Stimulated activated CD4-positive, alpha-beta T cell treated with anti-CD3 and anti-CD28 coated beads, Interleukin-12 subunit alpha, Interleukin-12 subunit beta, amount 100 ng/mL, for 24 hours (primary cell): Measurements from ENCODE around the gene PLPP3.
"Not testable (repeated sequence)": the region's sequence is repeated elsewhere in the genome, so short reads cannot be mapped to it uniquely, and the experiment has no call there.

Experiments
- DNase-seq, 2 experiments: peaks; one replicate each; pipeline ENCODE4 v3.0.0-alpha.2; 2020; ENCODE audit warnings: low read depth in 2 of 2

Gene PLPP3

DNA sequence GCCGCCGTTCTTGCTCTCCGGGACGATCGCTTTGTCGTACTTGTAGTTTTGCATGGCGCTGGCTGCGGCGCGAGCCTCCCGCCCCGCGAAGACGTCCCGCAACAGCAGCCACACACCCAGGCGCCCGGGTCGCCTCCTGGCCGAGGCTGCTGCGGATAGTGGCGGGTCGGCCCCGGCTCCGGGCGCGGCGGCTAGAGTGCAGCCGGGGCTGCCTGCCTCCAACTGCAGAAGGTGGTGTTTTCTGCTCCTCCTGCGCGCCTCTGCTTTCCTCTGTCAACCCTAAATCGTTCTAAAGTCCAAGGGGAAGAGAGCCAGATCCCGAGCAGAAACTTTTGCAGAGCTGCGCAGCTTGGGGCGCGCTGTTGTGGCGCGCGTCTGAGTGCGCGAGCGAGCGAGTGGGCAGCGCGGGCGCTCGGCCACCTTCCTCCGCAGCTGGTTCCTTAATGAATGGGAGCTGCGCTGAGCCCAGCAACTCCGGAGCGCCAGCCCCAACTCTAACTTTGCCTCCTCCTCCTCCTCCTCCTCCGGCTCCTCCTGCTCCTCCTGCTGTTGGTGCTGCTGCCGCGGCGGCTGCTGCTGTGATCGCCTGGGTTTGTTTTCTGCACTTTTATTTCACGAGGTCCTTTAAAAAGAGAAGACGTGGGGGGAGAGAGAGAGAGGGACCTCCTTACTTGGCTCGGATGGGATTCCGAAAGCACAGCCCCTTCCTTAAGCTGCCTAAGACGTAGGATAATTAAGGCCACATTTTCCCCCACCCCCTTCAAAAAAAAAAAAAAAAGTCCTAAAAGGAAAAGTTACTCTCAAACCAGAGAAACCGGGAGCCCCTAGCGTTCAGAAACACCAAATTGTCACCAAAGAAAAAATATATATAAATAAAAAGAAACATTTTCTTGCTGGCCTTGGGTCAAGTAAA, at the start of gene PLPP3:
TSS of gene PLPP3 (minus strand) at position 601 of the 913 bp plus-strand sequence. CDS start at position 54, 547 bp downstream.
- DNase-seq = no peak

DNA sequence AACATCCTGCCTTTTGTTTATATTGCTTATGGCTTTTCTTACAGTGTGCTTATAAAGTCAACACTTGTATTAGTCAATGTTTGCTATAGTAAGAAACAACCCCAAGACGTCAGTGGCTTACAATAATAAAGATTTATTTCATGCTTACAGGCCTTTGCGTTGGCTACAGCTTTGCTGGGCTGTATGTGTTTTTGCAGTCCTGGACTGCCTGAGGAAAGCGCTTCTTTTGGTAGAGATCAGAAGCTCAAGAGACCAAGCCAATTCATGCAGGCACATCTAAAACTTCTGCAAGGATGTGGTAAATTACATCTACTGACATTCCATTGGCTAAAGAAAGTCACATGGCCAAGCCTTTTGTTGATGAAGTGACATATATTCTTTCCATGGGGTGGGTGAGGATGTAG, 48.3 kb upstream of the PLPP3 start:
- no peak for DNase-seq

DNA sequence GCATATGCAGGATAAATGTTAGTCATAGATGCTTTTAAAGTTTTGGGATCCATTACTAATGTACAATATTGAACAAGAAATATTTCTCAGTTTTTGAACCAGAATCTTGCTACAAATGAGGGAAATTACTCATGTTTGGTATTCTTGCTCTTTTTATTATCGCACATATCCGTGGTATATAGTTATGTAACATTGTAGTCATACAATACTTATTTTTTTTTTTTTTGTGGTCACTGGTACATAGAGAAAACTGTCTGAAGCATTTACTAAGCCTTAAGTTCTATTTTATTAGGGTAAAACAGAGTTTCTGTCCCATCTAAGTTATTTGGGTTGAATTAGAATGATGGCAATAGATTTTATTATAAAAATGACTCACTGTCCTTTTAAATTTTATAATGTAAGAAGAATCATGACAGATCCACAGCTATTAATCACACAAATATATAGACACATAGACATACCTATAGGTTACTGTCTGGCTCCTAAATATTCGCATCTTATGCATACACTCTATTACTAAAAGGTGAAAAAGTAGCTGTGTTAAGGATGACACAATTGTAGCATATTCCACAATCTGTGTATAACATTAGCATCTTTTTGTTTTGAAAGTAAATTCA, 47.8 kb upstream of the PLPP3 start:
- no peak for DNase-seq

DNA sequence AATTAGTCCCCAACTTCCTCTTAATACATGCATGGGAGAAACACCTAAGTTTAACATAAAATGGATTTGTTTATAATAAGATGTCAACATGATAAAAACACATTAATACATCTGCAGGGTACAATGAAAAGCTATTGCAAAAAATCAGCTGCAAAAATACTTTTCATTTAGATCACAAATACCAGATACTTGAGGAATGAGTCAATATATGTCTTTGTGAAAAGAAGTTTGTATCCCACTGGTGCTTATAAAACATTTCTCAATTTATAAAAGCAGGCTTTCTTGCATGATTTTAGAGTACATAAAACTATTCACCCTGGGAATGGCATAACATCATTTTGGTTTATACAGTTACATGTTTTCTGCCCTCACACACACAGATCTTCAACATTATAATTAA, 47.2 kb upstream of the PLPP3 start:
- DNase-seq = no peak

DNA sequence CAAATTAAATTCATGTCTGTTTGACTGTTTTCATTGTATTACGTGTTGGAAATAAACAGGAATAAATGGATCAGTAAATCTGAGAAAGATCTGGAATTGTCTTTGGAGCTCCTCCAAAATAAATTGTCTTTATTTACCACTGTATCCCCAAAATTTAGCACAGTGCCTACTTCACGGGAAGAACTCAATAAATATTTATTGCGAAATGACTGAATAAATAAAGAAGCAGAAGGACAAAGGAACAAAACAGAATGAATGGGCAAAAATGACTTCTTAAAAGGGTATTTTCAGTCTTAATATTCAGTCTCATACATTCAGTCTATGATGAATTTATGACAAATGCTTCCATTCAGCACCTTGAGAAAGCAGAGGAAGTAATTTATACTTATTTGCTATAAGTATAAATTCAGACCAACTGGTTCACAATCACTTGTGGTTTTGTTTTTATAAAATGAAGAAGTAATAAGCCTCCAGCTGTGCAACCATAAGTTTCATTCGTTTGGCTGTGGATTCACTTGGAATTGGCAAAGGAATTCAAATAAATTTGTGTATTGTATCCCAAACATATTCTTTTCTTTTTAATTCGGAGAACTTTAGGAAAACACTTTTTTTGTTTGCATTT, 46.6 kb upstream of the PLPP3 start:
- no peak for DNase-seq

DNA sequence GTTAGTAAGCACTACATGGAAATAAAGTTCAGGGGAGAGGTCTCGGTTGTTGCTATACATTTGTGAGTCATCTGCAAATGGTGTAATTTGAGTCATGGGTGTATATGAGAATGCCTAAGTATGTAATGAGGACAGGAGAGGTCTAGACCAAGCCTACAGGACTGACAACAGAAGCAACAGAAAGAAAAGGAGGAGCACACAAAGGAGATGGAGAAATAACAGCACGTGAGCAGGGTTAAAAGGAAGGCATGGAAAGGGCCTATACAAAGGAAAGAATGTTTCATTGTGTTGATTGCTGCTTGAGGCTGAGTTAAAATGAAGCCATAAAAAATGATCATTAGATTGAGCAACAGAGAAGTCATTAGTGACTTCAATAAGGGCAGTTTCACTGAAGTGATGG, 37.8 kb upstream of the PLPP3 start:
- no peak for DNase-seq

DNA sequence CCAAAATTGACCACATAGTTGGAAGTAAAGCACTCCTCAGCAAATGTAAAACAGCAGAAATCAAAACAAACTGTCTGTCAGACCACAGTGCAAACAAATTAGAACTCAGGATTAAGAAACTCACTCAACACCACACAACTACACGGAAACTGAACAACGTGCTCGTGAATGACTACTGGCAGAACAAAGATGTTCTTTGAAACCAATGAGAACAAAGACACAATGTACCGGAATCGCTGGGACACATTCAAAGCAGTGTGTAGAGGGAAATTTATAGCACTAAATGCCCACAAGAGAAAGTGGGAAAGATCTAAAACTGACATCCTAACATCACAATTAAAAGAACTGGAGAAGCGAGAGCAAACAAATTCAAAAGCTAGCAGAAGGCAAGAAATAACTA, 31.4 kb upstream of the PLPP3 start:
- DNase-seq = not testable (repeated sequence)

DNA sequence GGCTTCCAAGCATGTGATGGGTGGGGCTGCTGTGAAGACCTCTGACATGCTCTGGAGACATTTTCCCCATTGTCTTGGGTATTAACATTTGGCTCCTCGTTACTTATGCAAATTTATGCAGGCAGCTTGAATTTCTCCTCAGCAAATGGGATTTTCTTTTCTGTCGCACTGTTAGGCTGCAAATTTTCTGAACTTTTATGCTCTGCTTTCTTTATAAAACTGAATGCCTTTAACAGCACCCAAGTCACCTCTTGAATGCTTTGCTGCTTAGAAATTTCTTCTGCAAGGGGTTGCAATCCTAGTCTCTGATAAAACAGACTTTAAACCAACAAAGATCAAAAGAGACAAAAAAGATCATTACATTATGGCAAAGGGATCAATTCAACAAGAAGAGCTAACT, 30.7 kb upstream of the PLPP3 start:
- not testable (repeated sequence) for DNase-seq

DNA sequence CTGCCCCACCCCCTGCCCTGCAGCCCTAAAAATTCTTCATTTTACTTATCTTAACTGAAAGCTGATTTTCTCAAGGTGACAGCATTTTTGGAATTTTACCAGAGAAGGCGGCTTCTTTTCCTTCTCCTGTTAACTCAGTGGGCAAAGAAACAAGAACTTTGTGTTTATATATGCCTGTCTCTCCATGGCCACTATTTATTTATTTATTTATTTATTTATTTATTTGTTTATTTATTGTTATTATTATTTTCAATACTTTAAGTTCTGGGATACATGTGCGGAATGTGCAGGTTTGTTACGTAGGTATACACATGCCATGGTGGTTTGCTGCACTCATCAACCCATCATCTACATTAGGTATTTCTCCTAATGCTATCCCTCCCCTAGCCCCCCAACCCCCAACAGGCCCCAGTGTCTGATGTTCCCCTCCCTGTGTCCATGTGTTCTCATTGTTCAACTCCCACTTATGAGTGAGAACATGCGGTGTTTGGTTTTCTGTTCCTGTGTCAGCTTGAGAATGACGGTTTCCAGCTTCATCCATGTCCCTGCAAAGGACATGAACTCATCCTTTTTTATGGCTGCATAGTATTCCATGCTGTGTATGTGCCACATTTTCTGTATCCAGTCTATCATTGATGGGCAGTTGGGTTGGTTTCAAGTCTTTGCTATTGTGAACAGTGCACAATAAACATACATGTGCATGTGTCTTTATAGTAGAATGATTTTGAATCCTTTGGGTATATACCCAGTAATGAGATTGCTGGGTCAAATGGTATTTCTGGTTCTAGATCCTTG, 16.2 kb upstream of the PLPP3 start:
- not testable (repeated sequence) for DNase-seq

DNA sequence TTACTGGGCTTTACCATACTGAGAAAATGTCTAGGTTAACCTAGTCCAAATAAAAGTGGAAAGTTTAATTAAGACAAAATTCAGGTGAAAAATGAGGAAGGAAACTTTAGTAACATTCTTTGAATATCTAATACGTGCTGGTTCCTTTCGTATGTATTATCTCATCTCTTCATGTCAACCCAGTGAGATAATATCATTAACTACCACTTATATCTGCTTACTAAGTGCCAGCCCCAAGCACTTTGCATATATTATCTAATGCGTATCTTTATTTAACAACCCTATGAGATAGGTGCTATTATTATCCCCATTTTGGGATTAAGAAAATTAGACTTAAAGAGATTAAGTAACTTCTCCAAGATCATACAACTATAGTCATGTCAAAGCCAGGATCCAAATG, 12.5 kb upstream of the PLPP3 start:
- DNase-seq = no peak

DNA sequence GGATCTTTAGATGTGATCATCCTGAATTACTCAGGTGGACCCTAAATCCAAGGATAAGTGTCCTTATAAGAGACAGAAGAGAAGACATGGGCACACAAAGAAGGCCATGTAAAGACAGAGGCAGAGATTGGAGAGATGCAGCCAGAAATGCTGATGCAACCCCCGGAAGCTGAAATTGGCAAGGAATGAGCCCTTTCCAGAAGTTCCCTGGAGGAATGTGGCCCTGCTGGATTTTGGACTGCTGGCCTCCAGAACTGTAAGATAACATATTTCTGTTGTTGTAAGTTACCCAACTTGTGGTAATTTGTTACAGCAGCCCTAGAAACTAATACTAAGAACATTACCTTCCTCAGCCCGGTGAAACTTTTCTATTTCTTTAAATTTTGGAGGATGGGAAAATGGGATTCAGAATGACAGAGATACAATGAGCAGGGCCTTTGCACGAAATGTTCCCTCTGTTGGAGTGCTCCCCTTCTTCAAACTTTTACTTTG, 11.2 kb upstream of the PLPP3 start:
- no peak for DNase-seq

DNA sequence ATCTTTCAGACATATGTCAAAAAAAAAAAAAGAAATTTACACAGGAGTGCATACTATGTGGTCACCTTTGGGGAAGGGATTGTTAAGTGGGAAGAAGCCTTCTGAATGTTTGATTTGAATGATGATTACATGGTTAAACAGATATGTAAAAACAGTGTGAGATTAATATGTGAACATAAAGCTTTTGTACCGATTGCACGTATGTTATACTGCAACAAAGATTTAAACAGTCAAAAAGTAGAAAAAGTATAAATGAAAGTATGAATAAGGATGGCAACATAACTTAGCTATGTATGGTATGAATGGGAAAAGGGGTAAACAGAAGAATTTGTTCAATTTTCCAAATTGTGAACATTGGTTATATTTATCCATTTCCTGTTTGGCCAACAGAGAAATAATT, 10.0 kb upstream of the PLPP3 start:
- no peak for DNase-seq

DNA sequence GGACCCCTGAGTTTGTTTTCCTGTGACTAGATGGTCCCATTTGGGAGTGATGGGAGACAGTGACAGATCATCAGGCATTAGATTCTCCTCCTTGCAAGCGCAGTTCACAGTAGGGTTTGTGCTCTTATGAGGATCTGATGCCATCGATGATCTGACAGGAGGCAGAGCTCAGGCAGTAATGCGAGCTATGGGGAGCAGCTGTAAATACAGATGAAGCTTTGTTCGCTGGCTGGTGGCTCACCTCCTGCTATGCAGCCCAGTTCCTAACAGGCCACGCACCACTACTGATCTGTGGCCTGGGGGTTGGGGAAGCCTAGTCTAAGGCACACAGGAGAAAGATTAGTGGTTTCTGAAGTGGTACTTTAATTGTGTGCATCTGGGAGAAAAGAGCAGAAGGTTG, 7.1 kb upstream of the PLPP3 start:
- DNase-seq = no peak

DNA sequence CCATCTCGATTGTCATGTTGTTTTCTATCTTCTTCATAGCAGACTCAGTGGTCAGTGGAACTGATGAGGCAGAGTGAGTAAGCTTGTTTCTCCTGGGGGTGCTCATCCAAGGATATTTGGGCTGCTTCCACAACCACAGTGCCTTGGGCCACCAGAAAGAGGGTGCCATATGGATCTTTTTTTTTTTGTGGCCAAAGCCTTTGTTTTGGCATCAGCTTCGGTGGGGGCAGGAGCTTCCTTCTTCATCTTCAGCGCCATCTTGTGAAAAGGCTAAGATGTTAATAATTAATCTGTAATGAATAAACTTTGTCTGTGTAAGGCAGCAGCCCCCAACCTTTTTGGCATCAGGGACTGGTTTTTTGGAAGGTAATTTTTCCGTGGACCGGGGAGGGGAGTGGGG, 6.6 kb upstream of the PLPP3 start:
- no peak for DNase-seq

DNA sequence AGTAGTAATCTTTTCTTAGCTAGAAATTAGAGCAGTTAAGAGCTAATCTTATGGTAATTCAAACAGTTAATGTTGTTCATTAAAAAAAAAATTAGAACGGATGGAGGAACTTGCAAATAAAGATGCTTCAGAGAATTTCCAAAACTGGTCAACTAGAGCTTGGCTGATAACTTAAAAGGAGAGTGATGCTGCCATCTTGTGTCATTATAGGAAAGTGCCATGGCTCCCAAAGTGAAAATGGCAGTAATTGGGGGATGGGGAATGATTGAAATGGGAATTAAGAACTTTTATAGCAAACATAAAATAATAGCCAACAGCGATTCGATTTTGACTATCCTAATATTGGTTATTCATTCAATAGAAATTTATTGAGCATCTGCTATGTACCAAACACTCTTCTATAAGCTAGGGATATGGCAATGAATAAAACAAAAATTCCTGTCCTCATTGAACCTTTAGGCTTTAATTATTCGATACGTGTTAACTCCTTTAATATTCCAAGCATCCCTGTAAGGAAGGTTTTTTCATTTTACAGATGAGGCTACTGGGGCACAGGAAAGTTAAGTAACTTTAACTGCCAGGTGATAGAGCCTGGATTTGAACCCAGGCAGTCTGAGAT, 5.7 kb upstream of the PLPP3 start:
- DNase-seq = no peak

DNA sequence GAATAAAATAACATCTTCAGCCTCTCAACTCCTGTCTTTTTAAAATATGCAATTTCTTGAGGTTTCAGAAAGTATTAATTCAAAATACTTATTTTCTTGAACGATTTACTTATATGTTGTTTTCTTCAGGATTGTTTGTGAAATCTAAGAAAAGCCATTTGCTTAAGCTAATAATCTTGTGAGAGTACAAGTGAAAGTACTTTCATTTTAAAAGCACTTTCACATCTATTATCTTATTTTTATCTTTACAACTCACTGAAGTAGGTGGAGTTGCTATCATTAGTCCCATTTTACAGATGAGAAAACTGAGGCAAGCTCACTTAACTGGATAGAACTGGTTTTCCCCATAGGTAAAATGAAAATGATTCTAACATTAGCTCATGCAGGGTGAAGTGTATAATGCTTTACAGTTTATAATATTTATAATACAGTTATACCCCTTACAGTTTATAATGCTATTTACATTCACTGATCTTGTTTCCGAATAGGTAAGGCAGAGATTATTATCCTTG, 4.7 kb upstream of the PLPP3 start:
- no peak for DNase-seq

DNA sequence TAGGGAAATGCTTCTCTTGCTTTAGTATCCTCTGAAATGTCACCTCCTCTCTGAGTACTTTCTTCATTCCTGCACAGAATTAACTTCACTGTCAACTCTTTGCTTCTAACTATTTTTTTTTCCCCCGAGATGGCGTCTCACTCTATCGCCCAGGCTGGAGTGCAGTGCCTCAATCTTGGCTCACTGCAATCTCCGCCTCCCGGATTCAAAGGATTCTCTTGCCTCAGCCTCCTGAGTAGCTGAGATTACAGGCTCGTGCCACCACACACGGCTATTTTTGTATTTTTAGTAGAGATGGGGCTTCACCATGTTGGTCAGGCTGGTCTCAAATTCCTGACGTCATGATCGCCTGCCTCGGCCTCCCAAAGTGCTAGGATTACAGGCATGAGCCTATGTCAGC, 1.4 kb upstream of the PLPP3 start:
- no peak for DNase-seq

DNA sequence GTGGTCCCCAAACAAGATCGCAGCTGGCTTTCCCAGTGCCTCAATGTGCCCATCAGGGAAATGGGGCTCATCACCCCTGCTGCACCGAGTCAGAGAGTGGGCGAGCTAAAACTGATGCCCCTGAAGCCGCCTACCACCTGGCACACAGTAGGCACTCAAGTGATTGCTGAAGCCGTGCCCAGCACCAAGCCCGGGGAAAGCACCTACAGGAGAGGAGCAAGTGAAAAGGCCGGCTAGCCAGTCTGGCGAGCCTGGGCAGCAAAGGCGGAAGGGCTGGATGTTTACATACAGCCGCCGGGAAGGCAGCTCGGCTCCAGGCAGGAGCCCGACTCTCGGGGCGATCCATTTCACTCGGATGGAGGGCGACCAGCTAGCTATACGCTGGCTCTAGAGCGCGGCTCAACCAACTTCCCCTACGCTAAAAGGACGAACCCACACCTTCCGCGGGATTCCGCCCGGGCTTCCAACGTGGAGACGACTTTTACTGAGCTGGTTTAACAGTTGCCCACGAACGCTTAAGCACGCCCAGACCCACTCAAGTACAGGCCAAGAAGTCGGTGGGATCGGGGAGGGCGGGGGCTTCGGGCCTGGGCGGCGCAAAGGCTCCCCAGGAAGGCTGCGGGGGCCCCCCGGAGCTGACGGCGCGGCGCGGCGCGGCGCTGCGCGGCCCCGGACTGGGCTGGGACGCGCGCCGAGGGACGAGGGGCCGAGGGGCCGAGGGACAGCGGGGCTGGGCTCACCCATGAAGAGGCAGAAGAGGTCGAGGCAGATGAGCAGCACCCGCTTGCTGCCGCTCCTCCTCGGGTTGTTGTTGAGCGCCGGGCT, 1.0 kb downstream of the PLPP3 start:
- no peak for DNase-seq

DNA sequence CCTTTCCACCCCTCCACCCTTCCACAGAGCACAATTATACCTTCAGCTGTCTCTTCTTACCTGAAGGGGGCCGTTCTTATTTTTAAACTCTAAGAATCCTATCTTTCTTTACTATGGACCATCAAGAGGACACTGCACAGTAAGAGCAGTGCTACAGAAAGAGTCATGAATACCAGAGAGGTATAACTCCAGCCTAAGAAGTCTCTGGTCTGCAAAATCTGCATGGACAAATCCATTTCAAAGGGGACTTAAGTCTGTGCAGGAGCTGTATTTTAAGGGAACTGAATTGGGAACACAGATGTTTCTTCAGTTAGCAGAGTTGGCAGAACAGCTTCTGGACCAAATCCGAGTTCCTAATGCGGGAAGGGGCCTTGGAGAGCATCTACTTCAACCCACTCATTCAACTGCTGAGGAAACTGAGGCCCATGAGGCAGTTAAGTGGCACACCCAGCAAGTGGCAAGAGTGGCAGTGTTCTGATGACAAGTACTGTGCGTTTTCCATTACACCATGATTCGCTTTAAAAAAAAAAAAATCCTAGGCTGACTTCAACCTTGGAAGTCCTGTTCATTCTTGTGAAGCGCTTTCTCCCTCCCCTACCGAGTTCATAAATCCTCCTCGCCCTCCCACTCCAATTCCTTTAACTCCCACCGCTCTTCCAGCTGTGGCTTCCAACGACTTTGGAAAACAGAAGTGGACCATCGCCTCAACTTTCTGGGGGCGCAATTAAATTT, 1.8 kb downstream of the PLPP3 start:
- no peak for DNase-seq
